Measurements from ENCODE around the gene WDR47. TPM values are rescaled to one million over a fixed set of nuclear protein-coding genes. Genes with fewer than 3 reads are reported as not detected.

WDR47 gene
- total RNA-seq, 1 experiment from 2014 or later: 6.6 TPM

DNA sequence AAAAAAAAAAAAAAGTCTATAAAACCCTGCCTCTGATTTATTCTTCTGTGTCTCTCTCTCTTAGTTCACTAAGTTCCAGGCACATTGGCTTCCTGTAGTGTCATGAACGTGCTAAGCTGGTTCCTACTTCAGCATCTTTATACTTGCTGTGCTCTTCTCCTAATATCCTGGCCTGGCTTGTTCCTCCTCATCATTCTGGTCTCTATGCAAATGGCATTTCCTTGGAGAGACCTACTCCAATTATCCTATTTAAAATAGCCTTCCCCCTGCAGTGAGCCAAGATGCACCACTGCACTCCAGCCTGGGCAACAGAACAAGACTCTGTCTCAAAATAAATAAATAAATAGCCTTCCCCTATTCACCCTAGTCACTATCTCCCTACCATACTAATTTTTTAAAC, 69.0 kb downstream of the WDR47 start:
- no peak overlapping the region for H3K56ac ChIP-seq (ENCODE audit: insufficient read length, low read depth, low read length)
- no peak overlapping the region for H4K8ac ChIP-seq (replicated peaks; ENCODE audit: insufficient read length, low read depth, low read length)
- H3K27ac ChIP-seq (ENCODE audit: insufficient read length, low read depth, low read length): no peak overlapping the region
- H3K9me3 ChIP-seq (ENCODE audit: control insufficient read depth, low read depth, low read length): no peaks in the 10 kb centered on the region
- no peak overlapping the region for H3K4me2 ChIP-seq (ENCODE audit: insufficient read depth, insufficient read length, low read length)
- no peaks in the 10 kb centered on the region for H3K79me2 ChIP-seq (ENCODE audit: insufficient read depth, low read length)
- H2AFZ ChIP-seq (ENCODE audit: low read length): no peak overlapping the region
- Mint-ChIP-seq H3K27me3 (ENCODE audit: low read depth) (no peaks in the 10 kb centered on the region), H3K9me3 (no peaks in the 10 kb centered on the region), H3K4me3 (no peak overlapping the region), H3K36me3 (ENCODE audit: insufficient read depth in 1 of 3, low read depth in 3 of 3) (no peaks in the 10 kb centered on the region; a peak in 1 of 7 replicates), H3K4me1 (peaks cover 0 to 2% of the 10 kb centered on the region in 2 experiments; a peak in 3 of 4 replicates), H3K27ac (no peak overlapping the region)
- H3K14ac ChIP-seq (ENCODE audit: insufficient read depth, low read length): no peak overlapping the region
- no peak overlapping the region for H3K9ac ChIP-seq (ENCODE audit: extremely low read depth, insufficient read length, low read length)
- H2BK20ac ChIP-seq (ENCODE audit: low read depth, low read length, poor library complexity, severe bottlenecking): no peak overlapping the region
- H3K79me1 ChIP-seq (ENCODE audit: insufficient read depth, low read depth, low read length, poor library complexity, severe bottlenecking): no peaks in the 10 kb centered on the region
- no peak overlapping the region for H2AK5ac ChIP-seq (ENCODE audit: insufficient read length, low read length)
- no peak overlapping the region for H2BK120ac ChIP-seq (ENCODE audit: low read depth, low read length, poor library complexity, severe bottlenecking)
- H2BK12ac ChIP-seq (ENCODE audit: insufficient read length, low read depth, low read length): no peak overlapping the region
- no peak overlapping the region for H4K5ac ChIP-seq (ENCODE audit: insufficient read length, low read depth, low read length)
- DNase-seq: no peak
- H3K23me2 ChIP-seq (ENCODE audit: insufficient read length, low read depth, low read length, poor library complexity, severe bottlenecking): no peaks in the 10 kb centered on the region
- no peak overlapping the region for H2BK5ac ChIP-seq (ENCODE audit: insufficient read length, low read length)
- no peaks in the 10 kb centered on the region for H3K27me3 ChIP-seq (ENCODE audit: insufficient read depth, low read length)
- H3T11ph ChIP-seq (ENCODE audit: low read length): no peak overlapping the region
- no peaks in the 10 kb centered on the region for H4K20me1 ChIP-seq (ENCODE audit: control insufficient read depth, insufficient read depth, insufficient read length)
- WGBS (ENCODE audit: extremely low coverage, insufficient read length, low lambda C conversion rate): no CpG with 5 or more reads among the region's 1 CpG
- TF ChIP-seq CTCF (conservative IDR thresholded peaks at IDR 0.05): no peak
- H3K4me1 ChIP-seq (ENCODE audit: insufficient read depth, low read length): peaks cover 5% of the 10 kb centered on the region
- no peak overlapping the region for H3K23ac ChIP-seq (ENCODE audit: insufficient read length, low read depth, low read length)
- no peak overlapping the region for H3K4ac ChIP-seq (ENCODE audit: low read depth, low read length)
- H2BK15ac ChIP-seq (ENCODE audit: low read depth, low read length): no peak overlapping the region
- H3K18ac ChIP-seq (ENCODE audit: insufficient read length, low read depth, low read length): no peak overlapping the region
- no peak overlapping the region for H4K91ac ChIP-seq (ENCODE audit: insufficient read length, low read depth, low read length)
